HG03439 (cell line): ENCODE data around the gene SNAP47.

Source experiments
- ATAC-seq: cut with Tn5 transposase; IDR thresholded peaks from one replicate; pipeline ENCODE4 v1.9.1; 2021; ENCODE audit warnings: mild to moderate bottlenecking, moderate library complexity; ENCODE audit not compliant: unreplicated experiment

SNAP47 gene

DNA sequence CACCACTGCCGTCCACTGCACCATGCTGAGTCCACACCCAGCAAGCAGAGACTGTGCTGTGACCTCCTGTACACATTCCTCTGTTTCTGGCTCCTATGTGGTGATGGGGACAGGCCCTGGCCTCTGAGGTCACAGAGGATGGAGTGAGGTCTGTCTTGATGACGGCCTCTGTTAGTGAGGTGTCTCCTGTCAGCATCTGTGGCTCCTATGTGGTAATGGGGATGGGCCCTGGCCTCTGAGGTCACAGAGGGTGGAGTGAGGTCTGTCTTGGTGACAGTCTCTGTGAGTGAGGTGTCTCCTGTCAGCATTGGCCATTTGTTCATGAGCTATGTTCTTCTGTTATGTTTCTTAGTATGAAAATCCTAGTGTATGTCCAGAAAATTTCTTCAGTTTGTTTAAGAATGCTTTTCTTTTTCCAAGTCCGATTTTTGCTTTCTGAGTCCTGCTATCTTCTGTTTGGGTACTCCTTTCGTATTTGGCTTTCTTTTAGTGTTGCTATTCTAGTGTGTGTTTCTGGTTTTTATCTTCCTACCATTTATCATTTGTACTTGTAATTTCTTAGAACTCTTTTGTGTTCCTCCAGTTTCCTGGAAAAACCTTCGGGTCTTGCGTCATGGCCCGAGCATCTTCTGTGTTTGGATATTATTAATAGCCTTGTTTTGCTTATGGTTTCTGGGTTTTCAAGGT lies 13.4 kb downstream of the SNAP47 start:
- ATAC-seq, result no peak

DNA sequence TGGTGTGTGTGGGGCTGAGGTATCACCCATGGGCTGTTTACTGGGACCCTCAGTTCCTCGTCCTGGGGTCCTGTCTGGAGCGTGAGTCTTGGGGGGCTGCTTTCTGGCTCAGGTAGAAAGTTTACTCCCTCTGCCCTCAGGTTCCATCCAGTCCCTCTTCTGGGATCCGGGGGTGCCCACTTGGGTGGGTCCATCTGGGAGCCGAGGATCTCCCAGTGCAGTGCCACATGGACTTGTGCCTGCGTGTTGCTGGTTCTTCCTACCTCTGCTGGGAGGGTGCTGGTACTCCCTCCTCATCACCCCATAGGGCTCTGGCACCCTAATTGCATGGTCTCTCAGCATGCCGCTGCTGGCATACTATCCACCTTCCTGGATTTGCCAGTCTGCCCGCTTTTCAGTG lies 14.0 kb downstream of the SNAP47 start:
- ATAC-seq, result no peak

DNA sequence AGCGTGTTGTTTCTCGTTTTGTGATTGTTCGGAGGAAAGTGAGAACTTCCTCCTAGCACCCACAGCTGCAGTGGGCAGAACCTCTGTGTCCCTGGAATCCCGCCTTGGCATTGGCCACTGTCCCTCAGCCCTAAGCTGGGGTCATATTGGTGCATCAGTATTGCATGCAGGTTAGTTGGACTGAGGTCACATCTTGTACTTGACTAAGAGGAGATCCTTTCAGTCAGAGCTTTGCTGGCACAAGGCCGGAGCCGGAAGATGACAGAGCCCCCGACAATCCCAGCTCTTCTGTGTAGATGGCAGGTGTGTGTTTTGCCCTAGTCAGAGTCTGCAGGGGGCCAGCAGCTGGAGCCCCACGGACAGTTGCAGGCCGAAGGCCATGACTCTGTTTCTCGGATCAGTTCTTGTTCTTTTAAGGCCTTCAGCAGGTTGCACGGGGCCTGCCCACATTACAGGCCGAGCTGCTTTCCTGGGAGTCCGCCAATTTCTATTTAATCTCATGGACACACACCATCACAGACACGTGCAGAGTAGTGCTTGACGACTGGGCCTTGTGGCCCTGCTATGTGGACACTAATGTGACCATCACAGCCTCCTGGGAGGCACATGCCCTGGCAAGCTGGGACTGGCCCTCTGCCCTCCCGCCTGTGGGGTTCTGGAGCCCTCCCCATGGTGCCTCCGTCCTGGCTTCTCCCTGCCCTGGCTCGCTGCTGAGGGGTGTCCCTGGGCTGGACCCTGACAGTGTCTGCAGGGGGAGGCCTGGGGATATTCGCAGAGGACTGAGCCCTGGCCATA lies 14.9 kb downstream of the SNAP47 start:
- ATAC-seq, result no peak

DNA sequence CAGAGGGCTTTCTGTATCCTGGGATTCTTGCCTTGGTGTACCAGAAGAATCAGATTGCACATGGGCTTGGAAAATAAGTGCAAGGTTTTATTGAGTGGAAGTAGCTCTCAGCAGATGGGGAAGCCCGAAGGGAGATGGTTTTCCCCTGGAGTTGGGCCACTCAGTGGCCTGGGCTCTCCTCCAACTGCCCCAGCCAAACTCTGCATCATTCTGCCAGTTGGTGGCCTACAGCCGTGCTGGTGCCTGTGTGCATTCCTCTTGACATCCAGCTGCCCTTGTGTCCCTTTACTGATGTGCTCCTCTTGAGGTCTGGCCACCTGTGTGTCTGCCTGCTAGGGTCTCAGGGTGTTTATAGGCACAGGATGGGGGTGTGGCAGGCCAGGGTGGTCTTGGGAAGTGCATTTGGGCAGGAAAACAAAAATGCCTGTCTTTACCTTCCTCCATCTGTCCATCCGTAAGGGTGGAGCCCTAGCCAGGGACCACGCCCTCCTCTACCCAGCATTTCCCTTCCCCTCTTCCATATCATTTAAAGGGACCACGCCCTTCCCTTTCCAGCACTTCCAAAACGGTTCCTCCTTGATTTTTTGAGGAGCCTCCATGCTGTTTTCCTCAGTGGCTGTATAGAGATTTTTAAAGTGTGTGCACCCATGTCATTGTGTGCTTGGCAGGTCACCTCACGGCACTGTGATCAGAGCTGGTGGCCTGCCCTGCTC lies 18.9 kb downstream of the SNAP47 start:
- no peak for ATAC-seq

DNA sequence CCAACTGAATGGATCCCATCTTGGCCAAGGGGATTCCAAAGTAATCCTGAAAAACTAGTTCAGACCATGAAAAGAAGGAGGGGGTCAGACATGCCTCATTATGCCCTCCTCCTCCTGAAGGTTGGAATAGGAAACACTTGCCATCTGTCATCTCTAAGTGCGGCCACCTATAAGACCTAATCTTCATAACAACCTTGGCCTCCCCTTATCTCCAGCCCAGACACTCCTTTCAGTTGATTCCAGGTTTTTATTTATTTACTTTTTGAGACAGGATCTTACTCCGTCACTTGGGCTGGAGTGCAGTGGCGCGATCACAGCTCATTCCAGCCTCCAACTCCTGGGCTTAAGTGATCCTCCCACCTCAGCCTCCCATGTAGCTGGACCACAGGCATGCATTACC lies 19.7 kb downstream of the SNAP47 start:
- no peak for ATAC-seq

DNA sequence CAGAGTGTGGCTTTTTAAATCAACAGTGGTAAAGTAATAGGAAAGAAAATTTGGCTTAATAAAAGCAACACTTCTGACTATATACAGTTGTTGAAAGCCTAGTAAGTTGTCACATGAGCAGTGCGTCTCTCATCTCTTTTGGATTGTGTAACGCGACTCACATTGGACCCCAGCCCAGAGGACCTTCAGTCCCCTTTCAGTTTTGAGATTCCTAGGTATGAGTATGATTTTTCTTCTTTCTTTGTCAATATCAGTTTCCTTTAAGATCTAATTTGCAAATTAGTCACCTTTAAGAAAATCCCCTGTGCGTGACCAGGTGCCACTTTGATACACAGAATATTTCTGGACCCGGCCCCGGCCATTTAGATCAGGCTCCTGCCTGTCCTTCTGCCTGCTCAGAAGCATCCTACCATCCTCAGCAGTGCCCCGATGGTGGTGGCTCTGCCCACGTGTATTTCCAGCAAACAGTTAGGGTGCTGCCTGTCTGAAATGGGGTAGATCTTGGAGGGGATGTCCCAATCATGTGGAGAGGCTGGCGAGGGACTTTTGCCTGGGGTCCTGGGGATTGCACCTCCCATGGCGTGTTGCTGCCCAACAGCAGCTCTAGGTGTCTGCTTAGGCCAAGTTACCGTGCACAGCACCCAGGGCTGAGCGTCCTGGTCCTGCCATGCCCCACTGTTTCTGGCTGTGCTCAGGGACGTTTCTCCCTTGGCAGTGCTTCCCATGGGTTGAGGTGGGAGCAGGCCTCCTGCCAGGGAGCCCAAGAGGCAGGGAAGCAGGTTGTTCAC lies 21.1 kb downstream of the SNAP47 start:
- no peak for ATAC-seq

- no peak for ATAC-seq
Observed at GRCh38 chr1:227757781-227758180, 22.5 kb downstream of the SNAP47 start.

DNA sequence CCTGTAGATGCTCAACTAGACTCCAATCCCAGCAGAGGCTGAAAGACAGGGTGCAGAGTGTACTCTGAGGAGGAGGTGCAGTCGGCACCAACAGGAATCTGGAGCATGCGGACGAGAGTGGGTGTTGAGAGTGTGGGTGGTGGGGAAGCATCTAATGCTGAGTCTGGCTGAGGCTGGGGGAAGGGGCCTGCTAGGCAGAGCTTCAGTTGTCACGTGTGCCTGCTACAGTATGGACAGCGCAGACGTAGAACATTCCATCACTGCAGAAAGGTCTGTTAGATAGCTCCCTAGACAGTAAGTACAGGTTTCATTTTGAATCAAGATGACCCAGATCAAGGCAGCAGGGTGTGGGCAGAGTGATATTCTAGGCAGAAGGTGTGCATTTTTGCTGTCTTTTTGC lies 23.1 kb downstream of the SNAP47 start:
- peak; percentile 76 for ATAC-seq

DNA sequence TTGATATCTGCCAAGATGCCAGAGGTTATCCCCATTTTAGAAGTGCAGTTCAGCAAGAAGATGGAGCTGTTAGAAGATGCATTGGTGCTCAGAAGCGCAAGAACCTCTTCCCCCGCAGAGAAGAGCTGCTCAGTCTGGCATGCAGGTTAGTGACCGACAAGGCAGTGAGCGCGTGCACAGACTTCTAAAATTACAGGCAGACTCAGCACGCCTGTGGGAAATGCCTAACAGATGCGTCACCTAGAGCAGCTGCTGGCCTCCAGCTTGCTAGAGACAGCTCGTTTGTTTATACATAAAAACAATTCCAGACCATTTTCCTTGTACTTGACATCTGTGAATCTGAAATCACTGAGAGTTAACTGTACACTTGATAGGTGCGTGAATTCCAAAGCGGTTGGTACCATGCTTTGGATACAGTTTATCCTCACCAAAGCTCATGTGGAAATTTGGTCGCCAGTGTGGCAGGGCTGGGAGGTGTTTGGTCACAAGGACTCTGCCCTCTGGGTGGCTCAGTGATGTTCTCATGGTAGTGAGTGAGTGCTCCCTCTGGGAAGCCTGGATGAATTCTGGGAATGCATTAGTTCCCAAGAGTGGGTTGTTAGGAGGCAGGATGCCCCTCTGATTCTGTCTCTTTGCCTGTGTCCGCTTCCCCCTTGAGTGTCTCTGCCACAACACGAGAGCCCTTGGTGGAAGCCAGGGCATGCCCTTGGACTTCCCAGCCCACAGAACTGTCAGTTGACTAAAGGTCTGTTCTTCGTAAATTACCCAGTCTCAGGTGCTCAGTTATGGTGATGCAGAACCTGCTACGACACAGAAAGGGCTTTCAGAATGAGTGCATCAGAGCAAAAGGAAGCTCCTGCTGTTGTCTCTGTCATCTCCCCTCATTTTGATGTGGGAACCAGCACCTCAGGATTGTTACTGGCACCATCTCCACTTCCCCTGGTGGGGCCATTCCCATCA lies 24.4 kb downstream of the SNAP47 start:
- no peak for ATAC-seq

- no peak for ATAC-seq
Observed at GRCh38 chr1:227760377-227760776, 25.1 kb downstream of the SNAP47 start.

DNA sequence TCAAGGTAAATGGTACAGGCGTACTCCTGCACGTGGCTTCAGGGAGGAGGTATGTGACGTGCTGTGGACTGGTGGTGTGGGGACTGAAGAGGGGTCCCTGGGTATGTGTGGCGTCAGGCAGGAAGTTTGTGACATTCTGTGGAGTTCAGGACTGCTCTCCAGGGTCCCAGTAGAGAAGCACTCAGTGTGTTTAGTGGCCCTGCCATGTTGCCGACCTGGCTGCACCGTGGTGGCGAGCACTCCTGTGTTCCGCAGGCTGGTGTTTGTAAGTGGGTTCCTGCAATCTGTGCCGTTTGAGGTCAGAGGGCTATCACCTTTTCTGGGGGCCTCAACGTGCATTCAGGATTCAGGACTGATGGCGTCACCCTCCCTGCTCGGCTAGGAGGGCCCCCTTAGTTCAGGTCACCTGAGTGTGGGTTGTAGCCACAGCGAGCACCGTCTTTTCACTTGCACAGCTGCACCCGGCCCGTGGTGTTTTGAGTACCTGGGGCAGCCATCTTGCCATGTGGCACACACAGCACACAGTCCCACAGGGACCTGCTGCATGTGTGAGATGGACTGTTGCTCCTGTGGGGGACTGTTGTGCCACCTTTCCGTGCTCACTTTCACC lies 26.5 kb downstream of the SNAP47 start:
- ATAC-seq, result no peak

DNA sequence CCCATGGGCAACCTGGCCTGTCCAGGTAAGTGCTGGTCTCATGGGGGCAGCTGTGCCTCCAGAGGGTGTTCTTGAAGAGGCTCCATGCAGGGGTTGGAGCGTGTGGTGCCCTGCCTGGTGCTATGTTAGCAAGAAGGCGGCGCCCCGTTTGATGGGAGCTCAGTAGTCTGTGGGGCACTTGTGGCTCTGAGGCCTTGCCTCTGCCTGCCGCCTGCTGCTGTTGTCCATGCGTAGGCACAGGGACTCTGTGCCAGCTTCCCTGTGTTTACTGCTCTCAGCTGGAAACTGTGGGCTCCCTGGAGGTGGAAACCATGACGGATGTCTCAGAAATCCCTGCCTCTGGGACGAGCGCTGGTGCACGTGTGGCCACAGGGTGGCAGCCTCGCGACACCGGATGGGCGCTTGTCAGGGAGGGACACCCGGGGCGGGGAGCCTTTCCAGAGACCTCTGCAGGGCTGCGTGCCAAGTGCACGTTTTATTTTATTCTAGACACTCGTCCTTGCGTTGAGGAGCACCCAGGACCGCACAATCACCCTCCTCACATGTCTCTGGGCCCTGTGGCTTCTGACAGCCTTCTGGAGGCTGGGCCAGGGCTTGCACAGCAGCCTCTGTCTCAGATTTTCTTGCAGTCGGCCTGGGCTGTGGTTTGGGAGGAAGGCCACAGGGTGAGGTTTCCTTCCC lies 27.1 kb downstream of the SNAP47 start:
- peak; percentile 60 for ATAC-seq

DNA sequence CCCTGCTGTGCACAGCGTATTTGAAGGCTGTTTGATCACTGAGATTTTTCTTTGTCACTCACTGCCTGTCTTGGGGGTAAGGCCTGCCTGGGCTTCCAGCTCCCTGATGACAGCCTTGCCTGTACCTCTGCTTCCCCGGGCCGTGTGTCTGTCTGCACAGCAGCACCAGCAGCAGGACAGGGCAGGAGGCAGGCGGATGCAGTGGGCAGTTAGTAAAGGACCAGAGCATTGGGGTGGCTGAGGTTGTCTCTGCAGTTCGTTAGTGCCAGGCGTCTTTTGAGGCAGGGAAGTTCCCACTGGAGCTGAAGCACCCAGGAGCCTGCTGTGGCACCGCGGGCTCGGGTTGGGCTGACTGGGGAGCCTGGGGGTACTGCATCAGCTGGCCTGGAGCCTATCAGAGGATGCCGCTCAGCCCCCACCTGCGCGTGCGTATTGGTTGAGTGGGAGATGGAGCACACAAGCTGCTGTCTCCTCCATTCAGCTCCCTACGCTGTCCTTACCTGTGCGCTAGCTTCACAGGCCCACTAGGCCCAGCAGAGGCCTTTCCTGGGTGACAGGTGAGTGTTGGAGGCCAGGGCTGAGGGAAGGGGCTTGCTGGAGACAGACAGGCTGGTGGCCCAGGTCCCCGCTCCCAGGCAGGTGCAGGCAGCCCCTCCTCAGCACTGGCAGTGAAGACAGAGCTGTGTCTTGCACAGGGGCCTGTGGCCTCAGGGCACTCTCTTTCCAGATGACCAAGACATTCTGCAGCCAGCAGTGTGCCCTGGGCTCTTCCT lies 28.2 kb downstream of the SNAP47 start:
- no peak for ATAC-seq

- no peak for ATAC-seq
Observed at GRCh38 chr1:227764019-227764391, 28.8 kb downstream of the SNAP47 start.

DNA sequence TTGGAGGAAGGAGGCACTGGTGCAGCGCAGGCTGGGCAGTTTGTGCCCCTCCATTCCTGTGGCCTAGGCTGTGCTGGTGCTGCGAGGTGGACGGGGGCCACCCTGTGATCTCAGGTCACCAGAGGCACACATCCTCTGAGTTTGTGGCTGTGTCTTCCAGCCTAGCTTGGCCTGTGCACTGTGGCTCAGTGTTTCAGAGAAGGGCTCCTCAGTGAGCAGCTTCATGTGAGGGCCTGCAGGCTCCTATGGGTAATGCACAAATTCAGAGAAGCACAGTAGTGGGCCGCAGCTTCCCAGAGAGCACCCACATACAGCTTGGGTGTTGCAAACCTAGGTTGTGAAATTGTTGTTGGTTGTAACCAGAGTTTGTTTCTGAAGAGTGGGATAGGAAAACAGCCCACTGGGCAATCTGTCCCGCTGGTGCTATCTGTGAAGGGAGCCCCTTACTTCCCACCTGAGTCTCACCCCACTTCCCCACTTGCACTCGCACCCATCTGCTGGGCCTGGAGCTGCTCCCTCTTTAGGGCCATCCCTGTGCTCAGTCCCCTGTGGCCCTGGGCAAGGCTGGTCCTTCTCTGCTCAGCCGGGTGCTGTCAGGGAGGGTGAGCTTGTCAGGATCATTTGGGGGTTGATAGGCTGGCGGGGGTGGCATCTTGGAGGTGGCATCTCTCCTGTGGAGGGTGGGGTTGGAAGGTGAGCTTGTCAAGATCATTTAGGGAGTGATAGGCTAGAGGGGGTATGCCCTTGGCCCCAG lies 30.2 kb downstream of the SNAP47 start:
- ATAC-seq, result no peak

- ATAC-seq, result no peak
Observed at GRCh38 chr1:227766015-227766634, 30.9 kb downstream of the SNAP47 start.

- no peak for ATAC-seq
Observed at GRCh38 chr1:227766653-227767277, 31.5 kb downstream of the SNAP47 start.
